HG03354 (cell line): ENCODE data around the gene KANK3.
"Not testable (repeated sequence)": the region's sequence is repeated elsewhere in the genome, so short reads cannot be mapped to it uniquely, and the experiment has no call there.

Source experiments
- ATAC-seq: cut with Tn5 transposase; IDR thresholded peaks from one replicate; pipeline ENCODE4 v1.9.1; 2021; ENCODE audit warnings: mild to moderate bottlenecking; ENCODE audit not compliant: unreplicated experiment, poor library complexity, severe bottlenecking

Gene KANK3

GRCh38 chr19:8371011-8371804 is 28.1 kb upstream of the KANK3 start:
- no peak for ATAC-seq

DNA sequence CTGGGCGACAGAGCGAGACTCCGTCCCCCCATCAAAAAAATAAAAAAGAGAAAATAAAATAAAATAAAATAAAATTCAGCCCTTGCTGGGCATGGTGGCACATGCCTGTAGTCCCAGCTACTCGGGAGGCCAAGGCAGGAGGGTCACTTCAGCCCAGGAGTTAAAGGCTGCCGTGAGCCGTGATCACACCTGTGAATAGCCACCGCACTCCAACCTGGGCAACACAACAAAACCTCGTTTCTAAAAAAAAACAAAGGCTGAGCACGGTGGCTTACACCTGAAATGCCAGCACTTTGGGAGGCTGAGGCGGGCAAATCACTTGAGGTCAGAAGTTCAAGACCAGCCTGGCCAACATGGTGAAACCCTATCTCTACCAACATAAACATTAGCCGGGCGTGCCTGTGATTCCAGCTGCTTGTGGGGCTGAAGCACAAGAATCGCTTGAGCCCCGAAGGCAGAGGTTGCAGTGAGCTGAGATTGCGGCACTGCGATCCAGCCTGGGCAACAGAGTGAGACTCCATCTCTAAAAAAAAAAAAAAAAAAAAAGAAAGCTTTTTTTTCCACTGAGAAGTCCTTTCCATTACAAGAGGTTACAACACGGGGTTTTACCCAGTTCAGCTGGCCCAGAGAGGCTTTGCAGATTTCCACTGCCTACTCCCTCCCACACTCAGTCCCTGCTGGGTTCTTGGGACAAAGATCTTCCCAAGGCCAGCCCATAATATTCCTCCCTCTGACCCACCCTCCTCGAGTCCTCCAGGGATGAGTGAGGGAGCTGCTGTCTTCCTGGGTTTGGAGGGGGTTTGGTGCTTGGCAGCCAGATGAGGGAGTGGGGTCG is 27.3 kb upstream of the KANK3 start:
- no peak for ATAC-seq

DNA sequence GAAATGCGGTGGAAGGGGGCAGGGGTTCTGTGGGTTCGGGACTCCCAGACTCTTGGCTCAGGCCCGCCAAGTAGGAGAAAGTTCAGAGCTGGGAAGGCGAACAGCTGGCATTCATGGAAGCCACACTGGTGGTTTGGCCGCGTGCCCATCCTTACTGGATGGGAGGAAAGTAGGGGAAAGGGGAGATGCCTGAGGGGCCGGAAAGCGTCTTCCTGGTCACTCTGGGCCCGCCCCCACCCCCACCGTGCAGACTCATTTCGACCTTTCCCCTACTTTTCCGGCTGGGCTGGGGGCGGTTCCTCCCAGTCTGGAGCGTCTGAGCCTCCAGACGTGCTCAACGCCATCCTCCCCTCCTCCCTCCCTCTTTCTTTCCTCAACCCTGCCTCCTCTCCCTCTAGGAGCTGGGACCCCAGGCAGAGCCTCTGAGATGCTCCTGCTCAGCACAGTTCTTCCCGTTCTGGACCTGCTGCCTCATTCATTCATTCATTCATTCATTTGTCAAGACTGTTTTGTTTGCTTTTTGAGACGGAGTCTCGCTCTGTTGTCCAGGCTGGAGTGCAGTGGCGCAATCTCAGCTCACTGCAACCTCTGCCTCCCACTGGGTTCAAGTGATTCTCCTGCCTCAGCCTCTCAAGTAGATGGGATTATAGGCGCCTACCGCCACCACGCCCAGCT is 24.4 kb upstream of the KANK3 start:
- ATAC-seq = no peak

DNA sequence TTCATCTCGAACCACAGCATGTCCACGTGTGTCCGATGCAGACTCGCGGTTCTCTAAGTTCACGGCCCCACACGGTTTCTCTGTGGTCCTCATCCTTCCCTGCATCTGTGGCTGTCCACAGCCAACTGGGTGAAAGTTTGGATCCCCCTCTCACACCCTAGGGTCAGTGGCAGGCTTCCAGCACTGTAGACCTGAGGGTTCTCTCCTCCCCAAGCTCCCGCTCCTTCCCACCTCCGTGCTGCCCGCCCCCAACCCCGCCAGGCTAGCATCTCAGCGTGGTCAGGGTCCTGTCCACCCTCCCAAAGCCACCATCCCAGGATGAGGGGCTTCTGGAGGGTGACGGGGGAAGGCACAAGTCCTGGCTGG is 23.9 kb upstream of the KANK3 start:
- no peak for ATAC-seq

- ATAC-seq = no peak
Measured at GRCh38 chr19:8366121-8366581, 23.1 kb upstream of the KANK3 start.

DNA sequence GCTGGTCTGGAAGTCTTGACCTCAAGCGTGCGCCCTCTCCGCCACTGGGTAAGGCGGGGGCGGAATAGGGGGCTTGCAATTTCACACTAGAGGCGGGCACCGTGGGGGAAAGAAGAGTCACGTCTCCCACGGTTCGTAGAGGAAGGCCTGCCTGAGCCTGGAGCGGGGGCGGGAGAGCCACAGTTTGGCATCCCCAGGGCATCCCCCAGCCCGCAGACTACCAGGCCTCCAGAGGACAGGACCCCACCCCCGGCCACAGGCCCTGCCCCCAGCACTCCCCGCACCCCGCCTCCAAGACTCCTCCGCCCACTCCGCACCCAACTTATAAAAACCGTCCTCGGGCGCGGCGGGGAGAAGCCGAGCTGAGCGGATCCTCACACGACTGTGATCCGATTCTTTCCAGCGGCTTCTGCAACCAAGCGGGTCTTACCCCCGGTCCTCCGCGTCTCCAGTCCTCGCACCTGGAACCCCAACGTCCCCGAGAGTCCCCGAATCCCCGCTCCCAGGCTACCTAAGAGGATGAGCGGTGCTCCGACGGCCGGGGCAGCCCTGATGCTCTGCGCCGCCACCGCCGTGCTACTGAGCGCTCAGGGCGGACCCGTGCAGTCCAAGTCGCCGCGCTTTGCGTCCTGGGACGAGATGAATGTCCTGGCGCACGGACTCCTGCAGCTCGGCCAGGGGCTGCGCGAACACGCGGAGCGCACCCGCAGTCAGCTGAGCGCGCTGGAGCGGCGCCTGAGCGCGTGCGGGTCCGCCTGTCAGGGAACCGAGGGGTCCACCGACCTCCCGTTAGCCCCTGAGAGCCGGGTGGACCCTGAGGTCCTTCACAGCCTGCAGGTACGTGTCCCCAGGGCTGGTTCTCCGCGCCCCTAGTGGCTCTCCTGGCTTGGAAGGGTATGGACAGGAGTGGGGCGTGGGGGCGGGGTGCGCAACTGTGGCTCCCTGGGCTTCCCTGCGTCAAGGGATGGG is 21.0 kb upstream of the KANK3 start, which contains the start of gene ANGPTL4:
Gene ANGPTL4 (plus strand): TSS at position 353 of the 969 bp plus-strand sequence. CDS start 167 bp downstream, at position 520.
- no peak for ATAC-seq

GRCh38 chr19:8361921-8362793 is 19.1 kb upstream of the KANK3 start:
- no peak for ATAC-seq

DNA sequence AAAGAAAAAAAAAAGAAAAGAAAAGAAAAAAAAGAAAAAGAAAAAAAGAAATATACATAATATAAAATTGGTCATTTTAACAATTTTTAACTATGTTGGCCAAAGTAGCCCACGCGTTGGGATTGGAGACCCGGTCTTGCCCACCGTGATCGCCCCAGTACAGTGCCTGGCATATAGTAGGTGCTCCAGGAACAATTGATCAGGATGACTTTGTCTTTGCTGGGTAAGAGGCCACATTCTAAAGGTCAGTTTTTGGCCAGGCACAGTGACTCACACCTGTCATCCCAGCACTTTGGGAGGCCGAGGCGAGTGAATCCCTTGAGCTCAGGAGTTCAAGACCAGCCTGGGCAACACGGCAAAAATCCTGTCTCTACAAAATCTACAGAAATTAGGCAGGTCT is 17.1 kb upstream of the KANK3 start:
- ATAC-seq = no peak

DNA sequence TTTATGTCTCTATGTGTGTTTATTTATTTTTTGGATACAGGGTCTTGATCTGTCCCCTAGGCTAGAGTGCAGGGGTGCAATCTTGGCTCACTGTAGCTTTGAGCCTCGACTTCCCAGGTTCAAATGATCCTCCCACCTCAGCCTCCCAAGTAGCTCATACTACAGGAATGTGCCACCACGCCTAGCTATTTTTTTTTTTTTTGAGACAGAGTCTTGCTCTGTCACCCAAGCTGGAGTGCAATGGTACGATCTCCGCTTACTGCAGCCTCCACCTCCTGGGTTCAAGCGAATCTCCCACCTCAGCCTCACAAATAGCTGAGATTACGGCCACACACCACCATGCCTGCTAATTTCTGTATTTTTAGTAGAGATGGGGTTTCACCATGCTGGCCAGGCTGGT is 15.9 kb upstream of the KANK3 start:
- no peak for ATAC-seq

- ATAC-seq = no peak
Measured at GRCh38 chr19:8357007-8357521, 14.0 kb upstream of the KANK3 start.

GRCh38 chr19:8355631-8356402 is 12.8 kb upstream of the KANK3 start:
- no peak for ATAC-seq

GRCh38 chr19:8352845-8353244 is 9.8 kb upstream of the KANK3 start:
- ATAC-seq = not testable (repeated sequence)

DNA sequence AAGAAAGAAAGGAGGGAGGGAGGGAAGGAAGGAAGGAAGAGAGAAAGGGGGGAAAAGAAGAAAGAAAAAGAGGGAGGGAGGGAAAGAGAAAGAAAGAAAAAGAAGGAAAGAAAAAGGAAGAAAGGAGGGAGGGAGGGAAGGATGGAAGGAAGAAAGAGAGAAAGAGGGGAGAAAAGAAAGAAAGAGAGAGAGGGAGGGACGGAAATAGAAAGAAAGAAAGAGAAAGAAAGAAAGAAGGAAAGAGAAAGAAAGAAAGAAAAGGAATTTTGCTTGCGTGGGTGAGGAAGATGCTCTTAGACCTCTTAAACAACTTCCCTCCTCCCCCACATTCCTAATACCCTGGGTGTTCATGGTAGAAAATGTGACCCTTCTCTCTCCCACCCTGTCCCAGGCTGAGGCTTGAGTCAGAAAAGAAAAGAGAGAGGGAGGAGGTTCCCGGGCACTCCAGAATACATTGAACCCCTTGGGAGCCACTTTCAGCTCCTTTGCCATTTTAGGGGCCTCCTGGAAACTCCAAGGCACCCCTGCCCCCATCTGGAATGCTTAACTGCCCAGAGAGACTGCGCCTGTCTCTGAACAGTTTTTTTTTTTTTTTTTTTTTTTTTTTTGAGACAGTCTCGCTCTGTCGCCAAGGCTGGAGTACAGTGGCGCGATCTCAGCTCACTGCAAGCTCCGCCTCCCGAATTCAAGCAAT is 9.2 kb upstream of the KANK3 start:
- no peak for ATAC-seq

DNA sequence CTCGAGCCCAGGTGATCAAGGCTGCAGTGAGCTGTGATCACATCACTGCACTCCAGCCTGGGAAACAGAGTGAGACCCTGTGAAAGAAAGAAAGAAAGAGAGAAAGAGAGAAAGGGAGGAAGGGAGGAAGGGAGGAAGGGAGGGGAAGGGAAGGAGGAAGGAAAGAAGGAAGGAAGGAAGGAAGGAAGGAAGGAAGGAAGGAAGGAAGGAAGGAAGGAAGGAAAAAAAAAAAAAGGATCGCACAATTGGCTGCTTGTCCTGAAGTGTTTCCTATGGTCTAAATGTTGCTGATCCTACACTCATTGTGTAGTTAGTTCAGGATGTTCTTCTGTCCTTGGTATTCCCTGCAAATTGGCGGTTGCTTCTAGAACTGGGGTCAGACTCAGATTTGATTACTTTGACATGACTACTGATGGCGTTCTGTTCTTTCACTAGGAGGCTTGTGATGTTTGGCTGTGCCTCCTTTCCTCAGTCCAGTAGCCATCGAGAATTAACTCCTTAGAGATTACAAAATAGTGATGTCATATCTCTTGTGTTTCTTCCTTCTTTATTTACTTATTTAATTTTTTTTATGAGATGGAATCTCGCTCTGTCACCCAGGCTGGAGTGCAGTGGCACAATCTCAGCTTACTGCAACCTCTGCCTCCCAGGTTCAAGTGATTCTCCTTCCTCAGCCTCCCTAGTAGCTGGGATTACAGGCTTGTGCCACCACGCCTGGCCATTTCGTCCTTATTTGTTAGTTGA is 6.7 kb upstream of the KANK3 start:
- ATAC-seq = not testable (repeated sequence)

GRCh38 chr19:8343483-8343844 is 402 bp upstream of the KANK3 start:
- no peak for ATAC-seq

GRCh38 chr19:8342316-8342683 is 762 bp downstream of the KANK3 start:
- no peak for ATAC-seq
